DMS79 treated with DMSO at 0.1 percent for 48 hours (cell line): ENCODE data around the gene MED16.
A peak's percentile ranks its signal among the peaks of the same experiment; 100 is the strongest.

Experiments
- DNase-seq: peaks from one replicate; lab custom pipeline; 2025; lab: John Stamatoyannopoulos, UW

Gene MED16

DNA sequence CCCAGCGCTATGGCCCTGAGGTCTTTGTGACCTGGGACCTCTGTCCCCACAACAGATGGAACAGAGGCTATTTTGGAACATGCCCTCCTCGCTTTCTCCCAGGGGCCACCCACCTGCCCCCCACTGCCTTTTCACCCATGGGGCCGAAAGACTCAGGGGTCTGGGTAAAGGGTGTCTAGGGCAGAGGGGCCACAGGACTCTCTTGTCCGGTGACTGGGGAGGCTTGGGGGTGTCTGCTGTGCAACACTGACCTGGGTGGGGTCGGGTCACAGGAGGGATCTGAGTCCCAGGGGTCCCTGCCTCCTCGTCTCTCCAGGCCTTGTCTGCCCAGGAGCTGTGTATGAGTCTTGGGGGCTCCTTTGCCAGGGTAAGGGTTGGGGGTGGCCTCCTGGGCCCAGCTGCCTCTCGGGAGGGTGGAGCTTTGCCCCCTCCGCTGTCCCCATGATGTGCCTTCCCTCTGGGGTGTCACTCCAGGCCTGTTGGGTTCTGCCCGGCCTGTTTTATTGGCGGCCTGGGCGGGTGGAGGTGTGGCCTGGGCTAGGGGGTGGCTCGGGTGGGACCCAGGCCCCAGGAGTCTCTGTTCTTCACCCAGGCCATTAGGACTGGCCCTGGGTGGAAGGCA is 34.9 kb upstream of the MED16 start:
- DNase-seq: no peak

DNA sequence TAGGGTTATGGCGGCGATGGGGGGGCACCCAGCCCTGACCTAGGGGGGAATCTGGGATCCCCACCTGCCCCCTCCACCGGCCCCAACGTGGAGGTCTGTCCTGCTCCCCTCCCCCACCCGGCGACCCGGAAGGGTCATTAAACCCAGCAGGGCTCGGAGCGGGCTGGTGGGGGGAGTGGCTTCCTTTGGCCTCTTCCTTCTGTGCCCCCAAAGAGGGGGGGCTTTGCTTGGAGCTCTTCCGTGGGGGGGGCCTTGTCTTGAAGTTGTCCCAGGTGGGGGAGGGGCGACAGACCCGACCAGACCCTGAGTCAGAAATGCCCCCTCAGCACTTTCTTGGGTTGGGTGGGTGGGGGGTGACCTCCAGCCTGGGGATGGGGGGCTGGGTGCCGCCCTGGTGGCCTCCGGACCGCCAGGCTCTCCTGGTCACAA is 34.4 kb upstream of the MED16 start:
- DNase-seq: no peak

DNA sequence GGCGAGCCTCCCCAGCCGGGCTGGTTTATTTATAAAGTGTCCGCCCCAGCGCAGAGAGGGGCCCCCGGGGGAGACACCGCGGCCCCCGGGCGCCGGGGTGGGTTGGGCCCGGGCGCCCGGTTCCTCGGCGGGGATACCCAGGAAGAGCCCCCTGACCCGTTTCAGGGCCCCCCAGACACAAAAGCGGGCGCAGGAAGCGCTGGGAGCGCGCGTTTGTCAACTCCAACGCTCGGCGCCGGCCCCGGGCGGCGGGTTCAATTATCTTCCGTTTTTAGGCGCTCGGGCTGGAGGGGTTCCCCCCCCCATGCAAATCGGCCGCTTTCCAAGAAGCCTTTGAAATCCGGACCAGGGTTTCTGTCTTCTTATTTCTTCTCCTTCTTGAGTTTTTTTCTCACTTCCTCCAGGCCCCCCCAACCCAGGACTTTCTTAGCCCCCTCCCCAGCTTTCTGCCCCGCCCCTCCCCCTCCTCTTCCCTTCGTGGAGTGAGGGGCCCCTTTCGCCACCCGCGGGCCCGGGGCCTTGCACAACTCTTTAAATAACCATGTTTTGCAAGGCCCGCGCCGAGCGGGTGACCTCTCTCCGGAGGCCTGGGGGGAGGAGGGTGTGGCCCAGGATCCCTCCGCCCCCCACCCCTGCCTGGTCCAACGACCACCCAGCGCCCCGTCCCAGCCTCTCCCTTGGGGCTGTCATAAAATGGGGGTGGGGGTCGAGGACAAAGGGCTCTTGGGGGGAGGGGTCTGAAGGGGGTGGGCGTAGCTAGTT is 33.8 kb upstream of the MED16 start:
- DNase-seq: no peak

GRCh38 chr19:926323-926588 is 33.3 kb upstream of the MED16 start:
- DNase-seq: no peak

- DNase-seq: peak; percentile 72
These were observed 32.7 kb upstream of the MED16 start, which contains the start of gene ARID3A for GRCh38 chr19:925526-926322. Gene ARID3A, plus strand, starts transcription at chr19:926035. Its CDS starts 3,494 bp downstream, at chr19:929529.

DNA sequence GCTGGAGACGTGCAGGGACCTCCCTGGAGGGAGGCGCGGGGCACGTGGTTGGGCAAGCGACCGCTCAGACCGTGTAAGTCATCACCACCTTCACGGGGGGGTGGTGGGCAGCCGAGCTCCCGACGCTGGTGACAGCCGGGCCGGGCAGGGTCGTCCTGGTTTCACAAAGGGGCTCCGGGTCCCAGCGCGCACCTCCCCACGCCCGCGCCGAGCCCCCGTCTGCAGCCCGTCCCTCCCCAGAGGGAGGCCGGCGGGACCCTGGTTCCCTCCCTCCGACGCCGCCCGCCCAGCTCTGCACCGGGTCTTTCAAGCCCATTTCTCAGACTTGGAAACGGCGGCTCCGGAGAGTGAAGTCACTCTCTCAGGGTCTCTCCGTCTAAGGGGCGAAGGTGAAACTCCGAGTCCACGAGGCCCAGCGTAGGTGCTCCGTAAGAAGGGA is 32.1 kb upstream of the MED16 start:
- DNase-seq: no peak

DNA sequence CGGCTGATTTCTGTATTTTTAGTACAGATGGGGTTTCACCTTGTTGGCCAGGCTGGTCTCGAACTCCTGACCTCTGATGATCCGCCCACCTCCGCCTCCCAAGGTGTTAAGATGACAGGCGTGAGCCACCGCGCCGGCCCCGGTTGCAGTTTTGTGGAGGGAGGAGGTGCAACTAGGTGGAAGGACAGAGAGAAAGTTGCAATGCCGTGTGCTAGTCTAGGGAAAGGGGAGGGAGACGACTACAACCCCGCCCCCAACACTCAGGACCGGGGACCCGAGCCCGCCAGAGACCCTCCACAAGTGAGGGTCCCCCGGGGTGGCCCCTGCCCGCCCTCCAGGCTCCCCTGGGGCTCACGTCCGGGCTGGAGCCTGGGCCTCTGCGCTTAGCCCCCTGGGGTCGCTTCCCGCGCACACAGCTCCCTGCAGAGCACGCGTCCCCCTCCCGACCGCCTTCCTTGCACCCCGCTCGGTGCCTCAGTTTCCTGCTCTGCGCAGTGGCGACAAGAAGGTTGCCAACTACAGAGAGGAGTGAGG is 31.6 kb upstream of the MED16 start:
- no peak for DNase-seq

DNA sequence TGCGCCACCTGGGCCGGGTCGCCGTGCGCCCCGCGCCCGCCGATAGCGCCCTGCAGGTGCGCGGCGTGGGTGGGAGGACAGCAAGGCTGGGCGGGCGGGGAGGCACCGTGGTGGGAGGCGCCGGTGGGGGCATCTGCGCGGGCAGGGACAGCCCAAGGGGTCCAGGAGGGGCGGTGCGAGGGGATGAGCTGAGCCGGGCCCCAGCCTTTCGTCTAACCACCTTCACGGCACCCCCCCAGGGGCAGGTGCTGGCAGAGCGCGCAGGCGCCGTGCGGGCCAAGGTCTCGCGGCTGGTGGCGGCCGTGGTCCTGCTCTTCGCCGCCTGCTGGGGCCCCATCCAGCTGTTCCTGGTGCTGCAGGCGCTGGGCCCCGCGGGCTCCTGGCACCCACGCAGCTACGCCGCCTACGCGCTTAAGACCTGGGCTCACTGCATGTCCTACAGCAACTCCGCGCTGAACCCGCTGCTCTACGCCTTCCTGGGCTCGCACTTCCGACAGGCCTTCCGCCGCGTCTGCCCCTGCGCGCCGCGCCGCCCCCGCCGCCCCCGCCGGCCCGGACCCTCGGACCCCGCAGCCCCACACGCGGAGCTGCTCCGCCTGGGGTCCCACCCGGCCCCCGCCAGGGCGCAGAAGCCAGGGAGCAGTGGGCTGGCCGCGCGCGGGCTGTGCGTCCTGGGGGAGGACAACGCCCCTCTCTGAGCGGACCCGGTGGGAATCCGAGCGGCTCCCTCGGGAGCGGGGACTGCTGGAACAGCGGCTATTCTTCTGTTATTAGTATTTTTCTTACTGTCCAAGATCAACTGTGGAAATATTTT is 27.3 kb upstream of the MED16 start:
- peak; percentile 33 for DNase-seq

DNA sequence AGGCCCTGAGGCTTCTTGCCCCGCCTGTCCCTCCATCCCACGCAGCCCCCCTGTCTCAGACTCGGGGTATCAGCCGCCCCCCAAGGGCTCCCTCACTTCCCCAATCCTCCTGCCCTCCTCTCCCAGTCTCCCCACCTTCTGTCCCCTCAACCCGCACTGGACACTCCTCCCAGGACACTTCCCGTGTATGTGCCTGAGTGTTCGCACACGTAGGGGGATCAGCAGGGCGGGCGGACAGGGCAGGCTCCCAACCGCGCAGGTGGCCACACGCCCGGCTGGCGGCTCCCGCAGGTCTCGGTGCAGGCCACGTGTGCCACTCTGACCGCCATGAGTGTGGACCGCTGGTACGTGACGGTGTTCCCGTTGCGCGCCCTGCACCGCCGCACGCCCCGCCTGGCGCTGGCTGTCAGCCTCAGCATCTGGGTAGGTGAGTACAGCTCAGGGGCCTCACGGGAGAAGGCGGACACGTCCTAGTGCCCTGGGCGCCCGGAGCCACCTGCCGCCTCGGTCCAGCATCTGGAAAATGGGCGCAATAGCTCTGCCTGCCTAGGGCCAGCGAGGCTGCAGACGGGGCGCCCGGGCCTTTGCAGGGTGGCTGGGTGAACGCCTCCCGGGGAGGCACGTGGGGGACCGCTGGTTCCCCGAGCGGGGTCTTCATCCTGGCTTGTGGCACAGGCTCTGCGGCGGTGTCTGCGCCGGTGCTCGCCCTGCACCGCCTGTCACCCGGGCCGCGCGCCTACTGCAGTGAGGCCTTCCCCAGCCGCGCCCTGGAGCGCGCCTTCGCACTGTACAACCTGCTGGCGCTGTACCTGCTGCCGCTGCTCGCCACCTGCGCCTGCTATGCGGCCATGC is 26.4 kb upstream of the MED16 start:
- peak; percentile 30 for DNase-seq

- peak; percentile 53 for DNase-seq
These were observed 25.7 kb upstream of the MED16 start for GRCh38 chr19:918481-919198.

DNA sequence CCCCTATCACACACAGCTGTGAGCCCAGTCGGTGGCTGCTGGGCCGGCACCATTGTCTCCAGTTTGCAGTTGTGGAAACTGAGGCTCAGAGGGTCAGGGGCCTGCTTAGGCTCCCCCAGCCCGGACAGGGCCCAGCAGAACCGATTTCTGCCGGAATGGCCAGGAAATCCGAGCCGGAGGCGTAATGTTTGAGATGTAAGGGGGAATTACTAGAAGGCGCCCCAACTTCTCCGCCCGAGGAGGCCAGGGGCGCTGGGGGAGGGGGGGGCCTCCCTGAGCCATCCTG is 25.1 kb upstream of the MED16 start:
- DNase-seq: no peak

DNA sequence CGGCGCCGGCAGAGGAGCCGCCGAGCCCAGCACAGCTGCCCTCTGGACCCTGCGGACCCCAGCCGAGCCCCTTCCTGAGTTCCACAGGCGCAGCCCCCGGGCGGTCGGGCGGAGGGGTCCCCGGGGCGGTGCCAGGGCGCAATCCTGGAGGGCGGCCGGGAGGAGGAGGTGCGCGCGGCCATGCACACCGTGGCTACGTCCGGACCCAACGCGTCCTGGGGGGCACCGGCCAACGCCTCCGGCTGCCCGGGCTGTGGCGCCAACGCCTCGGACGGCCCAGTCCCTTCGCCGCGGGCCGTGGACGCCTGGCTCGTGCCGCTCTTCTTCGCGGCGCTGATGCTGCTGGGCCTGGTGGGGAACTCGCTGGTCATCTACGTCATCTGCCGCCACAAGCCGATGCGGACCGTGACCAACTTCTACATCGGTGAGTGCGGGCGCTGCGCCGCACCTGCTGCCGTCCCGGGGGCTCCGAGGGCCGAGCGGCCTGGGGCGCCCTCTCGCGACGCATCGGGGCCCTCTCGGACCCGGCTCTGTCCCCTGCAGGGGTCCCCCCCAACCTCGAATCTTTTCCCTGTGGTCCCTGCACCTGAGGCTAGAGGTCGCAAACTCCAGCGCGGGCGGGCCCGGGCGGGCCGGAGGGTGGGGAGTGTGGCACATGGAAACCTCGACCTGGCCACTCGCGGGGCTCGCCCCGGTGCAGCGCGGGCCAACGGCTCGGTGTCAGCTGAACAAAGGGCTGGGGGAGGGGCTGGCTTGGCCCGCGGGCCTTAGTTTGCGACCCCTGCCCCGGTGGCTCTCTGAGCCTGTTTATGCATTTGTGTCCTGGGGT is 24.6 kb upstream of the MED16 start, which contains the start of gene KISS1R:
TSS of gene KISS1R (plus strand) at position 11 of the 829 bp plus-strand sequence. CDS start at position 181, 170 bp downstream.
- peak; percentile 67 for DNase-seq

- peak; percentile 19 for DNase-seq
These were observed 23.8 kb upstream of the MED16 start for GRCh38 chr19:916645-917322.

DNA sequence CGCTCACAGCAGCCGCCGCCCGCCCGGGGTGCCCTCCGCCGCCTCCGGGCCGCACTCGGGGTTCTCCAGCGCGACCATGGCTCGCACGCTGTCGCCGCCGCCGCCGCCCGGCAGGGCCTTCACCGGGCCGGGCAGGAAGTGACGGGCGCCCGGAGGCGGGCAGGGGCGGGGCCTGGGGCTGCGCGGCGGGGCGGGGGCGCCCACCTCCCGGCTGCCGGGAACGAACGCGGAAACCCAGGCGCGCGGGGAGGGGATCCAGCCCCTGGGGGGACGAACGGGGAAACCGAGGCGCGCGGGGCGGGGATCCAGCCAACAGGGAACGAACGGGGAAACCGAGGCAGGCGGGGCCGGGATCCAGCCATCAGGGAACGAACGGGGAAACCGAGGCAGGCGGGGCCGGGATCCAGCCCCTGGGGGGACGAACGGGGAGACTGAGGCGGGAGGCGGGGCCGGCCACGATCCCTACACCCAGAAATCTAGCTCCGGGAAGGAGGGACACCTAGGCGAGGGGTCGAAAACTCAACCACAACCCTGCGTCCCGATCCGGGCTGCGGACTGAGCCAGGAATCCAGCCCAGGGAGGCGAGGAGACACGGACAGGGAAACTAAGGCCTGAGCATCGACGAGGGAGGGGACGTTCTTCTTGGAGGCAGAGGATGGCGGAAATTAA is 20.2 kb upstream of the MED16 start, which contains the start of gene R3HDM4:
TSS of gene R3HDM4 (minus strand) at position 140 of the 669 bp plus-strand sequence. CDS start at position 78, 62 bp downstream.
- DNase-seq: peak; percentile 17

GRCh38 chr19:912181-913079 is 19.4 kb upstream of the MED16 start:
- no peak for DNase-seq

GRCh38 chr19:911197-912033 is 18.4 kb upstream of the MED16 start:
- DNase-seq: no peak
